ENCODE results near the gene TIGD7. TPM values are rescaled to one million over a fixed set of nuclear protein-coding genes. Genes with fewer than 3 reads are reported as not detected.

TIGD7 gene, protein sequence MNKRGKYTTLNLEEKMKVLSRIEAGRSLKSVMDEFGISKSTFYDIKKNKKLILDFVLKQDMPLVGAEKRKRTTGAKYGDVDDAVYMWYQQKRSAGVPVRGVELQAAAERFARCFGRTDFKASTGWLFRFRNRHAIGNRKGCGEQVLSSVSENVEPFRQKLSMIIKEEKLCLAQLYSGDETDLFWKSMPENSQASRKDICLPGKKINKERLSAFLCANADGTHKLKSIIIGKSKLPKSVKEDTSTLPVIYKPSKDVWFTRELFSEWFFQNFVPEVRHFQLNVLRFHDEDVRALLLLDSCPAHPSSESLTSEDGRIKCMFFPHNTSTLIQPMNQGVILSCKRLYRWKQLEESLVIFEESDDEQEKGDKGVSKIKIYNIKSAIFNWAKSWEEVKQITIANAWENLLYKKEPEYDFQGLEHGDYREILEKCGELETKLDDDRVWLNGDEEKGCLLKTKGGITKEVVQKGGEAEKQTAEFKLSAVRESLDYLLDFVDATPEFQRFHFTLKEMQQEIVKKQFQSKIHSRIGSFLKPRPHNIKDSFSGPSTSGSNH
- 4.4 and 8.5 TPM in 2 replicates for total RNA-seq

DNA sequence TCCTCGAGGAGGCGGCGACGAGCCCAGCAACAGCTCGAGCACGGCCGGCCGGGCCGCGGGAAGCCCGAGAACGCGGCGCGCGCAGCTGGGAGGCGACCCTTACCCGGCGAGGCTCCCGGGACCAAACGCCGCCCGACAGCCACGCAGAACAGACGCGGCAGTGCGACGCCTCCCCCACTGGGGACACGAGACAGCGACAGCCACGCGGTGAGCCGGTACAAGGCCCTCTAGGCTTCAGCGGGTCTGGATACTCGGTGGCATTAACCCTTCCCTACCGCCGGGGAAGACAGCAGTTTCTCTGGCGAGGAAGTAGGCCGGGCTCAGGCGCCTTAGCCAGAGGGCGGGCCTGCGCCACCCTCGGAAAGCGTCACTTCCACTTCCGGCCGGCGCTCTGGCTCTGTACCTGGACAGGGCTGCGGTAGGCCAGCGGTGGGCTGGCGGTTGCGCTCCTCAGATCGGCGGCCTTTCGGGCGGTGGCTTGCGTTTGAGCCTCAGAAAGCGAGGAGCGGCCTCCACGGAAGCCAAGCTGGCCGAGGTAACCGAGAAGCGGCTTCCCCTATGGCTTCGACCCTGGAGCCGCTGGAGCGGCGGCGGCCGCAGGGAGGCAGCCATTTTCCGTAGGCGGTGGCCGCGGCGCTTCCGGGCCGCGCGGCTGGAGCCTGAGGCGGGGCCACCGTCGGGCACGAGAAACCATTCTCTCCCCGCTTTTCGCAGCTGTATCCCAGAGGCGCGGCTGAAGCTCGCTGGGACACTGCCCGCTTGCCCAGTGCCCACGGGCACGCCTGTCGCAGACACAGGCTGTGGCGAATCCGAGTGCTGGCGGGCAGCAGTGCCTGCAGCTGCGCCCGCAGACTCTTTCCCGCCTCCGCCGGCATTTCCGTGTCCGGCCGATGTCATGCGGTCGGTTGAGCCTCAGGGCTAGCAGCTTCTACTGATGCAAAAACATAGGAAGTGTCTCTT lies at the start of gene TIGD7, which contains the start of gene ZNF75A:
TSS of gene TIGD7 (minus strand) at position 322 of the 960 bp plus-strand sequence. CDS start 4,816 bp downstream, outside the sequence.
TSS of gene ZNF75A (plus strand) at position 389 of the 960 bp plus-strand sequence. CDS start 2,932 bp downstream, outside the sequence.

DNA sequence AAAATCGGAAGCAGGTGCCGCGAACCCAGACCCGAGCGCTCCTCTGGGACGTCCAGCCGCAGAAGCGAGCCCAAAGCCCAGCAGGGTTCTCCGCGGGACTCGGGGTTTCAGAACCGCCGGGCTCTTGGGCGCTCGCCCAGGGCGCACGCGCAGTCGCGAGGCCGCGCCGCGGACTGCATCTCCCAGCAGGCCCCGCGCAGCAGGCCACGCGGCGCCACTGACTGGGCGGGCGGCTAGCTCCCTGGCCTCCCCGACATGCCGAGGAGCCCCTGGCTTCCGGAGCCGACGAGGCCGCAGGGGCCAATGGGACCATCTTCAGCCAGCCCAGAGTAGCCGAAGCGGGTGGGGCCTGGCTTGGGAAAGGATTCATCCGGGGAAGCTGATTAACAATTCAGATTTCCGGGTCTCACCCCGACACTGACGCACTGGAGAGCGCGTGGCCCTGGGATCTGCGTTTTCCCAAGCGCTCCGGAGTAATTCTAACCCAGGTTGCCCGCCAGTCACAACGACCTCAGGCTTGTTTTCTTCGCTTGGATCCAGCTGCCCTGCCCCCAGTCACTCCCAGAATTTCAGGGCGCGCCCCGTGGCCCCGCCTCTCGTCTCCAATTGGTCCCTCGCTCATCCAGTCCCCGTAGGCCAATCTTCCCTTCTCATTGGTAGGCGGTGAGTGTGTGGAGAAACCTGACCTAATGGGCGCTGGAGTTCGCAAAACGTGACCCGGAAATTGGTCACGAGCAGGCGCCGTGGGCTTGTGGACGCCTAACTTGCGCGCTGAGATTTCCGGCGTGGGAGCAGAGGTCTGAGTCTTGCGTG lies 22.3 kb downstream of the TIGD7 start, which contains the start of gene ZNF263:
TSS of gene ZNF263 (plus strand) at position 762 of the 813 bp plus-strand sequence. CDS start 328 bp downstream, outside the sequence.

DNA sequence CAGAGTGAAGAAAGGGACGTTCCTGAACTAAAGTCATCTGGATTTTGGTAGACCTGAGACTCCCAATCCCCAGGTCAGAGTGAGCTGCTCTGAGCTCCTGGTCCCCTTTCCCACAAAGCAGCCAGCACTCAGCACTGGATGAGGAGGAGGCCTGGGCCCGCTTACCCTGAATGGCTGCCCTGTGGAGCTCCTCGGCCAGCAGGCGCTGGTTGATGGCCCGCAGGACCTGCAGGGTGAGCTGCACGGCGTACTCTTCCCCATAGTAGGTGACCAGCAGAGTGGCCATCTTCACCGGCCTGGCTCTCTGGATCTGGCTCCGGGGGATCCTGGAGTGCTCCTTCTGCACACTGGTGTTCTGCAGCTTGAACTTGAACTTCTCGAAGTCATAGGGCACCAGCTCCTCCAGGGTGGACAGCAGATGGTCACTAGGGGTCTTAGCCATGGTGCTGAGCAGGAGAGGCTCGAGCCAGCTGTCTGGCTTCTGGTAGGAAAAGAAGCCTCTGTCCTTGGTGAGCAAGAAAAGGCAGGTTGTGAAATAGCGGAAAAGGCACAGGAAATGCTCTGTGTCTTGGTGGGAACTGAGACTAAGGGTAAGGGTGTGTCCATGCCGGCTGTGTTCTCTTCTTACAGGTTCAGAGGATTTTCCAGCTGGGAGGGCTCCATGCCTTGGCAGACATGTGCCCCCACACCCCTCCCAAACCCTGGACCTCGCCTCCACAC lies 48.9 kb downstream of the TIGD7 start, which contains the start of gene MEFV:
TSS of gene MEFV (minus strand) at position 488 of the 720 bp plus-strand sequence. CDS start at position 442, 46 bp downstream.

Other genes with a start within 250 kb of the TIGD7 start
- gene IL32, start 239.8 kb downstream of the TIGD7 start, total RNA-seq: 2.7 and 5.2 TPM in 2 replicates
- not detected in 2 replicates for gene ZSCAN10, start 206.1 kb downstream of the TIGD7 start, total RNA-seq
- 12.1 and 14.3 TPM in 2 replicates for gene ZNF205, start 192.8 kb downstream of the TIGD7 start, total RNA-seq
- gene ZNF213, start 170.4 kb downstream of the TIGD7 start, total RNA-seq: 3.2 and 5.0 TPM in 2 replicates
- not detected in 2 replicates for gene OR1F1, start 117.2 kb downstream of the TIGD7 start, total RNA-seq
- 6.0 and 6.3 TPM in 2 replicates for gene ZNF200, start 70.3 kb downstream of the TIGD7 start, total RNA-seq
- gene MEFV, start 48.8 kb downstream of the TIGD7 start, total RNA-seq: under 0.01 and 0.09 TPM in 2 replicates
- gene ZNF263, start 21.9 kb downstream of the TIGD7 start, total RNA-seq: 30.0 and 30.6 TPM in 2 replicates
- gene ZNF75A, start 67 bp upstream of the TIGD7 start, total RNA-seq: 16.7 and 18.3 TPM in 2 replicates
- 0.16 and 0.43 TPM in 2 replicates for gene OR2C1, start 50.5 kb upstream of the TIGD7 start, total RNA-seq
- 6.2 and 9.1 TPM in 2 replicates for gene ZSCAN32, start 95.6 kb upstream of the TIGD7 start, total RNA-seq
- 4.8 and 6.3 TPM in 2 replicates for gene ZNF174, start 95.8 kb upstream of the TIGD7 start, total RNA-seq
- gene ZNF597, start 138.1 kb upstream of the TIGD7 start, total RNA-seq: 1.1 and 1.3 TPM in 2 replicates
- gene NAA60, start 138.2 kb upstream of the TIGD7 start, total RNA-seq: 8.4 and 14.6 TPM in 2 replicates
- not detected in 2 replicates for gene C16orf90, start 190.1 kb upstream of the TIGD7 start, total RNA-seq
- 21.8 and 45.3 TPM in 2 replicates for gene CLUAP1, start 195.6 kb upstream of the TIGD7 start, total RNA-seq

Data from bronchial smooth muscle cell (primary cell).